HG03469 (cell line): ENCODE measurements around the gene RASSF3.
"Not testable (repeated sequence)": the region's sequence is repeated elsewhere in the genome, so short reads cannot be mapped to it uniquely, and the experiment has no call there.

Source experiments
- ATAC-seq: cut with Tn5 transposase; IDR thresholded peaks from one replicate; pipeline ENCODE4 v1.9.1; 2021; ENCODE audit warnings: mild to moderate bottlenecking, moderate library complexity, moderate number of reproducible peaks; ENCODE audit not compliant: unreplicated experiment

Gene RASSF3

GRCh38 chr12:64595863-64596793, 14.2 kb upstream of the RASSF3 start:
- ATAC-seq = no peak

- no peak for ATAC-seq
Observed at GRCh38 chr12:64598831-64599230, 11.5 kb upstream of the RASSF3 start.

- ATAC-seq = no peak
Observed at GRCh38 chr12:64600164-64600561, 10.1 kb upstream of the RASSF3 start.

GRCh38 chr12:64603183-64603841, 7.0 kb upstream of the RASSF3 start:
- ATAC-seq = no peak

- peak; percentile 32 for ATAC-seq
Observed at GRCh38 chr12:64608901-64609535, 1.3 kb upstream of the RASSF3 start.

- ATAC-seq = no peak
Observed at GRCh38 chr12:64609536-64610078, 688 bp upstream of the RASSF3 start.

- ATAC-seq = peak; percentile 32
Observed at GRCh38 chr12:64610660-64611340, 505 bp downstream of the RASSF3 start.

- no peak for ATAC-seq
Observed at GRCh38 chr12:64611341-64612284, 1.3 kb downstream of the RASSF3 start.

- no peak for ATAC-seq
Observed at GRCh38 chr12:64612843-64613242, 2.5 kb downstream of the RASSF3 start.

GRCh38 chr12:64613775-64614398, 3.6 kb downstream of the RASSF3 start:
- not testable (repeated sequence) for ATAC-seq

- ATAC-seq = no peak
Observed at GRCh38 chr12:64616201-64616600, 5.9 kb downstream of the RASSF3 start.

- ATAC-seq = peak; percentile 33
Observed at GRCh38 chr12:64618953-64619590, 8.8 kb downstream of the RASSF3 start.

- ATAC-seq = peak; percentile 63
Observed at GRCh38 chr12:64621257-64621942, 11.1 kb downstream of the RASSF3 start.

- ATAC-seq = no peak
Observed at GRCh38 chr12:64624035-64624434, 13.7 kb downstream of the RASSF3 start.

GRCh38 chr12:64625243-64626077, 15.2 kb downstream of the RASSF3 start:
- peak; percentile 30 for ATAC-seq

GRCh38 chr12:64626588-64626987, 16.3 kb downstream of the RASSF3 start:
- not testable (repeated sequence) for ATAC-seq

- no peak for ATAC-seq
Observed at GRCh38 chr12:64627771-64628170, 17.5 kb downstream of the RASSF3 start.
